CD4-positive, alpha-beta memory T cell (primary cell): Measurements from ENCODE around the gene FLG2. TPM values are rescaled to one million over a fixed set of nuclear protein-coding genes. Genes with fewer than 3 reads are reported as not detected.
"Not testable (repeated sequence)": the region's sequence is repeated elsewhere in the genome, so short reads cannot be mapped to it uniquely, and the experiment has no call there.

Experiments
- CTCF ChIA-PET: fragments of 350-600 bp; sonication (Branson Sonifier 250); formaldehyde crosslinking; loops from one replicate; lab custom pipeline; 2021; ENCODE audit warnings: inconsistent platforms; ENCODE audit not compliant: partially characterized antibody; lab: Charles Lee
- POLR2A ChIA-PET: fragments of 350-600 bp; sonication (Branson Sonifier 250); formaldehyde crosslinking; loops from one replicate; lab custom pipeline; 2021; ENCODE audit not compliant: partially characterized antibody; lab: Charles Lee
- DNase-seq, 5 donors: peaks; one replicate each; pipeline versions ENCODE4 v3.0.0 to v3.0.0-alpha.2; 2020 to 2022; ENCODE audit warnings: mixed read lengths in 1 of 5
- H3K27ac ChIP-seq: one replicate; pipeline ENCODE4 v1.7.0; 2013; ENCODE audit warnings: low read depth, low read length
- H3K27me3 ChIP-seq: 2 replicates; pipeline ENCODE4 v1.7.0; 2013; ENCODE audit warnings: mild to moderate bottlenecking, low read length, moderate library complexity; ENCODE audit not compliant: insufficient read depth
- H3K36me3 ChIP-seq: 2 replicates; pipeline ENCODE4 v1.7.0; 2013; ENCODE audit warnings: mild to moderate bottlenecking, low read length, moderate library complexity; ENCODE audit not compliant: insufficient read depth
- H3K4me1 ChIP-seq: 2 replicates; pipeline ENCODE4 v1.7.0; 2013; ENCODE audit warnings: mild to moderate bottlenecking, low read length, moderate library complexity; ENCODE audit not compliant: insufficient read depth
- H3K4me3 ChIP-seq, 2 donors: one replicate each; pipeline ENCODE4 v1.7.0; 2013; ENCODE audit warnings: low read length in 2 of 2, mild to moderate bottlenecking in 1 of 2
- H3K9me3 ChIP-seq, 2 donors: one replicate each; pipeline ENCODE4 v1.7.0; 2013; ENCODE audit warnings: low read length in 2 of 2, control low read depth in 1 of 2; ENCODE audit not compliant: control insufficient read depth in 1 of 2
- H3K27ac Mint-ChIP-seq, 7 donors: one replicate each; pipeline ENCODE4 v1.8.0; 2020 to 2021; ENCODE audit warnings: mixed read lengths in 7 of 7, mild to moderate bottlenecking in 6 of 7, inconsistent platforms in 3 of 7, moderate library complexity in 3 of 7
- H3K27me3 Mint-ChIP-seq, 2 donors: one replicate each; pipeline ENCODE4 v1.8.0; 2020 to 2021; ENCODE audit warnings: mixed read lengths in 2 of 2
- H3K36me3 Mint-ChIP-seq, 2 donors: one replicate each; pipeline ENCODE4 v1.8.0; 2020 to 2021; ENCODE audit warnings: mixed read lengths in 2 of 2, inconsistent platforms in 1 of 2, mild to moderate bottlenecking in 1 of 2
- H3K4me1 Mint-ChIP-seq, 4 donors: one replicate each; pipeline ENCODE4 v1.8.0; 2020 to 2021; ENCODE audit warnings: mixed read lengths in 4 of 4, mild to moderate bottlenecking in 1 of 4
- H3K4me3 Mint-ChIP-seq, 8 donors: one replicate each; pipeline ENCODE4 v1.8.0; 2020 to 2021; ENCODE audit warnings: mixed read lengths in 8 of 8, mild to moderate bottlenecking in 7 of 8, moderate library complexity in 6 of 8, inconsistent platforms in 3 of 8
- H3K9me3 Mint-ChIP-seq, 8 donors: one replicate each; pipeline ENCODE4 v1.8.0; 2020 to 2021; ENCODE audit warnings: mixed read lengths in 8 of 8, mild to moderate bottlenecking in 5 of 8, inconsistent platforms in 3 of 8, moderate library complexity in 1 of 8
- intact Hi-C: fragments of 100-400 bp; cut with micrococcal nuclease; formaldehyde crosslinking; loops from one replicate; pipeline ENCODE4 v1.15.1; 2023
- polyA plus RNA-seq, 2 donors: library from polyadenylated mRNA; unstranded; fragments of 300-500 nt; fragmentation: Illumina TruSeq; gene quantifications; one replicate each; pipeline ENCODE4 v1.2.3, GENCODE V29; 2021
- total RNA-seq, 2 experiments: library from RNA; stranded (reverse); gene quantifications; one replicate each; pipeline ENCODE4 v1.2.3, GENCODE V29; 2021

FLG2 gene
- total and polyA plus RNA-seq, 4 experiments from 2014 or later = not detected

- Mint-ChIP-seq H3K4me1 (no peaks in the 10 kb centered on the region), H3K4me3 (no peak within 1 kb of the TSS), H3K36me3 (no peaks in the 10 kb centered on the region), H3K27me3 (peaks cover 3 to 4% of the 10 kb centered on the region in 2 donors), H3K9me3 (no peaks in the 10 kb centered on the region), H3K27ac (no peak within 1 kb of the TSS)
- ChIA-PET POLR2A (no interaction called here), CTCF (no interaction called here)
- intact Hi-C loops = no loop called here
- Histone ChIP-seq H3K9me3 (no peaks in the 10 kb centered on the region), H3K27me3 (no peaks in the 10 kb centered on the region), H3K4me3 (no peak within 1 kb of the TSS), H3K27ac (no peak within 1 kb of the TSS), H3K36me3 (no peaks in the 10 kb centered on the region), H3K4me1 (no peaks in the 10 kb centered on the region)
- no peak for DNase-seq
Measured at GRCh38 chr1:152325111-152325510, 34.7 kb downstream of the FLG2 start, which contains the start of gene FLG. TSS of gene FLG (minus strand) at chr1:152325239. CDS start at chr1:152315456, 9,783 bp downstream.

- ChIA-PET CTCF (no interaction called here), POLR2A (no interaction called here)
- Mint-ChIP-seq H3K36me3 (no peaks in the 10 kb centered on the region), H3K27ac (no peak overlapping the region), H3K4me3 (peak overlapping the region in 1 of 8 donors; percentile 41), H3K4me1 (no peaks in the 10 kb centered on the region), H3K9me3 (peaks cover 0 to 5% (median 0%) of the 10 kb centered on the region in 8 donors), H3K27me3 (peaks cover 10 to 12% of the 10 kb centered on the region in 2 donors)
- H3K36me3 ChIP-seq = no peaks in the 10 kb centered on the region
- intact Hi-C loops = no loop called here
- H3K27ac ChIP-seq = no peak overlapping the region
- no peaks in the 10 kb centered on the region for H3K27me3 ChIP-seq
- H3K9me3 ChIP-seq = no peaks in the 10 kb centered on the region
- no peak overlapping the region for H3K4me3 ChIP-seq
- DNase-seq = no peak
- no peaks in the 10 kb centered on the region for H3K4me1 ChIP-seq
Measured at GRCh38 chr1:152313970-152314369, 45.8 kb downstream of the FLG2 start.

- H3K36me3 ChIP-seq = no peaks in the 10 kb centered on the region
- Mint-ChIP-seq H3K4me1 (no peaks in the 10 kb centered on the region), H3K4me3 (no peak overlapping the region), H3K27ac (no peak overlapping the region), H3K27me3 (peaks cover 10 to 12% of the 10 kb centered on the region in 2 donors), H3K36me3 (no peaks in the 10 kb centered on the region), H3K9me3 (peaks cover 0 to 5% (median 0%) of the 10 kb centered on the region in 8 donors)
- no peak overlapping the region for H3K4me3 ChIP-seq
- H3K27me3 ChIP-seq = no peaks in the 10 kb centered on the region
- no peak overlapping the region for H3K27ac ChIP-seq
- no peaks in the 10 kb centered on the region for H3K9me3 ChIP-seq
- no peak for DNase-seq
- intact Hi-C loops = no loop called here
- ChIA-PET POLR2A (no interaction called here), CTCF (no interaction called here)
- H3K4me1 ChIP-seq = no peaks in the 10 kb centered on the region
Measured at GRCh38 chr1:152313319-152313801, 46.4 kb downstream of the FLG2 start.

- H3K27me3 ChIP-seq, H3K4me1 ChIP-seq, H3K36me3 Mint-ChIP-seq, intact Hi-C loops, H3K9me3 Mint-ChIP-seq, DNase-seq, H3K4me3 ChIP-seq, CTCF ChIA-PET, H3K36me3 ChIP-seq, H3K27ac Mint-ChIP-seq, H3K4me3 Mint-ChIP-seq, POLR2A ChIA-PET, H3K27ac ChIP-seq, H3K9me3 ChIP-seq, H3K4me1 Mint-ChIP-seq: not testable (repeated sequence)
- peaks cover 12% of the 10 kb centered on the region in 2 donors for H3K27me3 Mint-ChIP-seq
Measured at GRCh38 chr1:152312169-152312568, 47.6 kb downstream of the FLG2 start.

GRCh38 chr1:152309955-152310354 lies 49.9 kb downstream of the FLG2 start:
- Mint-ChIP-seq H3K9me3 (peaks cover 0 to 5% (median 0%) of the 10 kb centered on the region in 8 donors), H3K27ac (no peak overlapping the region), H3K36me3 (no peaks in the 10 kb centered on the region), H3K27me3 (peaks cover 11 to 12% of the 10 kb centered on the region in 2 donors), H3K4me3 (no peak overlapping the region), H3K4me1 (no peaks in the 10 kb centered on the region)
- ChIA-PET CTCF (no interaction called here), POLR2A (no interaction called here)
- no peaks in the 10 kb centered on the region for H3K36me3 ChIP-seq
- no peak overlapping the region for H3K4me3 ChIP-seq
- no peaks in the 10 kb centered on the region for H3K27me3 ChIP-seq
- H3K9me3 ChIP-seq = no peaks in the 10 kb centered on the region
- H3K27ac ChIP-seq = no peak overlapping the region
- H3K4me1 ChIP-seq = no peaks in the 10 kb centered on the region
- DNase-seq = no peak
- intact Hi-C loops = no loop called here

- H3K36me3 Mint-ChIP-seq, H3K27ac ChIP-seq, H3K27ac Mint-ChIP-seq, H3K4me1 ChIP-seq, H3K27me3 Mint-ChIP-seq, CTCF ChIA-PET, H3K4me1 Mint-ChIP-seq, POLR2A ChIA-PET, H3K4me3 ChIP-seq, DNase-seq, H3K9me3 Mint-ChIP-seq, H3K36me3 ChIP-seq, H3K9me3 ChIP-seq, H3K27me3 ChIP-seq, H3K4me3 Mint-ChIP-seq, intact Hi-C loops: not testable (repeated sequence)
Measured at GRCh38 chr1:152309320-152309901, 50.4 kb downstream of the FLG2 start.

GRCh38 chr1:152308758-152309157 lies 51.0 kb downstream of the FLG2 start:
- H3K4me3 ChIP-seq, H3K4me1 Mint-ChIP-seq, H3K27ac Mint-ChIP-seq, H3K4me3 Mint-ChIP-seq, DNase-seq, H3K9me3 ChIP-seq, H3K36me3 ChIP-seq, intact Hi-C loops, H3K27me3 Mint-ChIP-seq, H3K9me3 Mint-ChIP-seq, H3K27ac ChIP-seq, POLR2A ChIA-PET, CTCF ChIA-PET, H3K36me3 Mint-ChIP-seq, H3K4me1 ChIP-seq, H3K27me3 ChIP-seq: not testable (repeated sequence)
